Inflammatory macrophage treated with lipopolysaccharide for 1 hour (primary cell): ENCODE results near the gene CFAP74.
"Not testable (repeated sequence)": the region's sequence is repeated elsewhere in the genome, so short reads cannot be mapped to it uniquely, and the experiment has no call there.

Experiments
- DNase-seq, 2 donors: peaks; one replicate each; pipeline ENCODE4 v3.0.0-alpha.2; 2020 to 2022

Gene CFAP74

DNA sequence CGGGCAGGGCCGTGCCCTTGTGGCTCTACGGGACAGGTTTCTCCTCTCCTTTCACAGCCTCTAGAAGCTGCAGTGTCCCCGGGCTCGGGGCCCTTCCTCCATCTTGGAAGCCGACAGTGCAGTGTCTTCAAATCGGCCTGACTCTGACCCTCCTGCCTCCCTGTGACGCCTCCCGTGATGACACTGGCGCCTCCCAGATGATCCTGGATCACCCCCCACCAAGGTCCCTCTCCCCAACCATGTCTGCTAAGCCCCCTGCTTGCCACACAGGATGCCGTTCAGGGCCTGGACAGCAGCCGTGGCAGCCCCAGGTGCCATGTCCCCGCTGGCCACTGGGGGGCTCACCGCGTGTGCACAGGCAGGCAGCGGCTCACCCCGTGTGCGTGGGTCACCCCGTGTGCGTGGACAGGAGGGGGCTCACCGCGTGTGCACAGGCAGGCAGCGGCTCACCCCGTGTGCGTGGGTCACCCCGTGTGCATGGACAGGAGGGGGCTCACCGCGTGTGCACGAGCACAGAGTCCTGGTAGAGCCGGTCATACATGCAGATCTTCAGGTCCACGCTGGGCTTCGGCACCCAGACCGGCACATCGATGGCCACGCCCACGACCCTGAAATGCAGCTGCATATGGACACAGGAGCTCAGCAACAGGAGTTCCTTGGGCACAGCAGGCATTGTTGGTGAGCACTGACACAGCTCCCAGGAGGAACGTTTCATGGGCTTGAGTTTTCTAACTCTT, 59.6 kb downstream of the CFAP74 start:
- peak in 1 of 2 donors; percentile 46 for DNase-seq

DNA sequence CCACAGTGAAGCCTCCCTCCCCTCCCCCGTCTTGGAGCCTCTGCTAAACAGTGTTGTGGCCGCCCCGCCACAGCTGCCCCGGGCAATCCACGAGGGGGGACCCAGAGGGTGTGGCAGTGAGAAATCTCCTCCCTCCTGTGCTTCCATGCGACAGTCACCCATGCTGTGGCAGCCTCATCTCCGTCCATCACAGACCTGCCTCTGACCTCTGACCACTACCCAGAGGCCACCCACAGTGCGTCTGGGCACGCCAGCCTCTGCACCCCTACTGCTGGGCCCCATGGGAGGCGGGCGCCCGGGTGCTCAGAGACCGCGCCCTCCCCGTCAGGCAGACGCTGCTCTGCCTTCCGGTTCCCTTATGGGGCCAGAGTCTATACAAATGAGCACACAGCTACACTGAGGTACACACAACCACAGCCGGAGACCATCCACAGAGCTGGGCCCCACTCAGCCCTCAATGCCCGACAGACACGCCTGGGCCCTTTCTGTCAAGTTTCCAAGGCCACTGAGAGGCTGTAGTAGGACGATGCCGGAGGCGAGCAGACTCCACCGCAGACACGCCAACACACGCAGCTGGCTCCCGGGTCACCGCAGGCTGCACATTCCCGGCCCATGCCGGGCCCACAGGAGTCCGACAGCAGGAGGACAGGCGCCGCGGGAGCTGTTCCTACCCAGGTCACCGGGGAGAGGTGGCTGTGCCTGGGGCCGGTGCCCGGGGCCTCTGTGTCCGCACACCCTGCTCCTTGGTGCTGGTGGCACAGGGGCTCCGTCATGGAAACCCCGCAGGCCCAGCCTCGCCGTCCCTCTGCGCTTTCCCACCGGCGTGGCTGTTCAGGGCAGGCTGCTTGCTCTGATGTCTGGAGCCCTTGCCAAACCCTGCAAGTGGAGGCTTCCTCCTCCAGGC, 60.6 kb downstream of the CFAP74 start:
- no peak for DNase-seq

DNA sequence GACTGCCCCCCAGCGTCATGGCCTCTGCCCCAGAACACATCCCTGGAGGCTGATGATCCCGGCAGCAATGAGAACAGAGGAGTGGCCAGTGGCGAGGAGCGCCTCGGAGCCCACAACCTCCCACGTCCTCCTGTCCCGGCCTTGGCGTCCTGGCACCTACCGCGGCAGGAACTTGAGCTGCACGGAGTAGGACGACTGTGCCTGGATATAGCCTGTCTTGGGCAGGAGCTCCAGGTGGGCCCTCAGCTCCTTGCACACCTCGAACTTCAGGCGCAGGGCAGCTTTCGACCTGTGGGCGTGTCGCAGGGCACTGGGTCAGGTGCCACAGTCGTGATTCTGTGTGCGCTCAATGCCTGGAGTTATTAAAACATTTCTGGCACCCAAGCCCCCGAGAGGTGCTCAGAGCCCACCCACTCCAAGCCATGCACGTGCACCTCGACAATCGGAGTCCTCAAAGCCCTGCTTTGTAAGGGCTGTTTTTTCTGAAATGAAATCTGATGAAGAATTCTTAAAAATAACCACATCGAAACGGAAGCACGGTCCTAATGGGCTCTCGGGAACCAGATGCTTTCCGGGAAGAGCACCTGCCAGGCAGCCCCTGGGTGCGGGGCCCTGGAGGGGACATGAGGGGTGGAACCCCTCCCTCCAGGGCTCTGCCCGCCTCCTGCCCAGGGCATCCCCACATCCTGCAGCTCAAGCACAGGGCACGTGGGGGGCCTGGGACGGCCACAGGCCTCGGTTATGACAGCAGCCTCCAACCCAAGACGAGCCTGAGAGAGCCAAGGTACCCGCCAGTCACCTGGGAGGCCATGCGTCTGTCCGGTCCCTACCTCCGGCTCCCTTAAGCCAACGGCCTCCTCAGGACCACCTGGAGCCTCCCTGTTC, 61.5 kb downstream of the CFAP74 start:
- no peak for DNase-seq

DNA sequence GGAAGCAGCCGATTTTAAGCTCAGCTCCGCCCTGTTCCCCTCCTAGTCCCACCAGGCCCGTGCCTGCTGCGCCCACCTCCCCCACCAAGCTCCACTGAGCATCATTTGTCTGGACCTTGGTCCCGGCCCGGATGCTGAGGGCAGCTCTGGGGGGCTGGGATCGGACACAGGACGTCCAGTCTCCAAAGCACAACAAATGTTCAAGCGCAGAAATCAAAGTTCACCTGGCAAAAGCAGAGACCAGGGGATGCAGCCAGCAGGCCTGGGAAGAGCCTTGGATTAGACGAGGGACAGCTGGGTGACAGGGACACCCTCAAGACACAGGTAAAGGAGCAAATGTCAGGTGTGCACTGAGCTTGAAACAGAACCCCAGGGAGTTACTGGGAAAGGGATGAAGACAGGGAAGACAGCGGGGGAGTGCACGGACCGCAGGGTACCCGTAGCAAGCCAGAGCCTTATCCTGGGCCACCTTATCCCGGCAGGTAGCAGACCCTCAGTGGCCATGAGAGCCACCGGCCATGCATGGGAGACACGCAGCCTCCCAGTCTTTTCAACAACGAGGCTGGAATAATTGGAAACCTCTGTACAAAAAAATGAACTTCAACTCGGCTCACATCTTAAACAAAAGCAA, 62.3 kb downstream of the CFAP74 start:
- DNase-seq, result no peak

DNA sequence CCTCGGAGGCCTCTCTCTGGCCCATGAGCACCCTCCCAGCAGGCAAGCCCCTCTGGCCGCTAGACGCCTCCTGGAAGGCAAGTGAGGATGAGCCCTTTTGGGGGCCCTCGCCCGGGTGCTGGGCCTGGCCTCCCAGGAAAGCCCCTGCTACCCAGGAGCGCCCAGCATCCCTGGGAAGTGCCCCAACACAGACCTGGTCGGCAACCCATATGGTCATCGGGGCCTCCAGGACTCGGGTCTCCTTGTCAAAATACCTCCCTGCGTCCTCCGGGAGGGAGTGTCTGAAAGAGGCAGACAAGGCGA, 63.5 kb downstream of the CFAP74 start:
- DNase-seq, result no peak

DNA sequence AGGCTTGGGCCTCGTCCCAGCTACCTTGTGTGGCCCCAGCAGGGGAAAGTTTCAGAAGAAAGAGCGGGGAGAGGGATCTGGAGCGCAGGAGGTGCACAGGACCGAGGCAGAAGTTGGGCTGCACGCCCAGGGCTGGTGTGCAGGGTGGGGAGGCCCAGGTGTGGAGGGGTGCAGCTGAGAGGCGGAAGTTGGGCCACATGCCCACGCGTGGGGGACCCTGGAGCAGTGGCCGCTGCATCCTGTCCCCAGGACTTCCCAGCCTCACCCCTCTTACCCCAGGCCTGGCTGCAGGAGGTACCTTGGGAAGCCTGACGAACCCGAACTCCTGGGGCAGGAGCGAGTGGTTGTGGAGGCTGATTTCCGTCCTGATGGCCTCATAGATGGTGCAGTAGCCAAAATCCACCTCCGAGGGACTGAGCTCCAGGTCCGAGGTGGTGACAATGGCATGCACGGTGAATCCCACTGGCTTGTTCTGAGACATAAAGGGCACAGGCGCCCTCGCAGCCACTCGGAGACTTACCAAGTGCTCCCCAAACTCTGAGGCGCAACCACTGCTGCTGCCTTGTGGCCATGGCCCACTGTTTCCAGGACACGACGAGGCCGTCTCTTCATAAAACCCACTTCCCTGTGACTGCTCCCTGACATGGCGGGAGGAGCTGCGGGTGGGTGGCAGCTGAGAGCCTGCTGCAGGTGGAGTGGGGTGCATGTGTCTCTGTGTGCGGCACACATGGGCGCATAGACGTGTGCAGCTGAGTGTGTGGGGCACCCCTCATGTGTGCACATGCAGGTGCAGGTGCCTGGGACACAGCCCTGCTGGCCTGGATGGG, 64.1 kb downstream of the CFAP74 start:
- no peak for DNase-seq

DNA sequence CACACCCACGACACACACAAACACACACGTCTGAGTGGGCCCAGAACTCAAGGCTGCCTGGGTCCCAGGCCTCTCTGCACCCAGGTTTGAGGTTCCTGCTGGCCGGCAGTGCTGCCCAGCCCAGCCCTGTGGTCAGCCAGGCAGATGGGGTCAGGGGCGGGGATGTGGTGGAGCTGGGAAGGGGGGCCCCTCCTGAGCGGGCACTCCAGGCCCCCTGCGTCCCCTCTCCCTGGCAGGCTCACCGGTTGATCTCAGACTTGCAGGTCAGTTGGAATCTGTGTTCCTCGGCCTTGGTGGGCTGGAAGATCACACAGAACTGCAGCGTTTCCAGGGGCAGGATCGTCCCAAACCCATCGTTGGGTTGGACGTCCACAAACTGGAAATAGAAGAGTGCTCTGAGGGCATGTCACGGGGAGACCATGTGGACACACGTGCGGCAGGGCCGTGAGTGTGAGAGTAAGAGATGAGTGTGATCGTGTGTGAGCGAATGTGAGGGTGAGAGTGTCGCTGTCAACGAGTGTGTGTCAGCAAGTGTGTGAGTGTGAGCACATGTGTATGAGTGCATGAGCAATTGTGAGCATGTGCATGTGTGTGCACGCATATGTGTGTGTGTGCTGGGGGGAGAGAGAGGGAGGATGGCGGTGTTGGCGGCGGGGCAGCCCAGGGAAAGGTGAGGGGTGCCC, 64.8 kb downstream of the CFAP74 start:
- DNase-seq, result no peak

DNA sequence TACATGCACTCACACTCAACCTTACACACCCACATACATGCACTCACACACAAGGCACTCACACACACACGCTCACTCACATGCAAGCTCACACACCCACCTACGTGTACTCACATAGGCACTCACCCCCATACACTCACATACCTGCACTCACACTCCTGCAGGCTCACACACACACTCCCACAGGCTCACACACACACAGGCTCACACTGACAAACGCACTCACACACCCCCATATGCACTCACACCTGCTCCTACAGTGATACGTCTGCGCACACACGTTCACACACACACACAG, 65.4 kb downstream of the CFAP74 start:
- DNase-seq, result no peak

DNA sequence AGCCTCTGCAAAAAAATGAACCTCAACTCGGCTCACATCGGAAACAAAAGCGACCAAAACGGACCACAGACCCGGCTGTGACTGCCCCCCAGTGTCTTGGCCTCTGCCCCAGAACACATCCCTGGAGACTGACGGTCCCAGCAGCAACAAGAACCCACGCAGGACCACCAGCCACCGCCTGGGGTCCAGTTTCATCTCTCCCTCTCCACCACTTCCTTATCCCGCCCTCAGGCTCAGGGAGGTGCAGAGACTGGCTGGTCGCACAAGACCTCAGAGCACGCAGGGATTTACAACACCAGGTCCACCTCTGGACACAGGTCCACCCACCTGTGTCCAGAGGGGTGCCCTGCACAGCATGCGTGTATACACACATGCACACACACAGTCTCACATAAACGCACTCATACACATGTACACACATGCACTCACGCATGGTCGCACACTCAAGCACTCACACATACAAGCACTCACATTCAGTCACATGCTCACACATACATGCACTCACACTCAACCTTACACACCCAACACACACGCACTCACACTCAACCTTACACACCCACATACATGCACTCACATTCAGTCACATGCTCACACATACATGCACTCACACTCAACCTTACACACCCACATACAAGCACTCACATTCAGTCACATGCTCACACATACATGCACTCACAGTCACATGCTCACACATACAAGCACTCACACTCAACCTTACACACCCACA, 65.9 kb downstream of the CFAP74 start:
- no peak for DNase-seq

DNA sequence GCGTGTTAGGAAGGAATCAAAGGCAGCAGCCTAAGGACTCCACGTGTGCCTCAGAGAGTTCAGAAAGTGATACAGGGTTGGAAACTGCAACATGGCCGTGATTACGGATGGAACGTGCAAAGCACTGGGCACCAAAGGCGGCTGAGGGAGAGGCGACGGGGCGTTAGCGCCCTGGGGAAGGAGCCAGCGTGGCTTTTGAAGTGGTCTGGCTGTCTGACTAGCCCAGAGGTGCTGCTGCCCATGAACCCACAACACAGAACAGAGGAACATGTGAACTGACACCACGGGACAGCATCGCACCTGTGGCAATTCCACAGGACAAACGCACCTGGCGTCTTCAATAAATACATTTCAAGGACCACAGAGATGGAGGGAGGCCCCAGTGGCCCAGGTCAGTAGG, 66.5 kb downstream of the CFAP74 start:
- no peak for DNase-seq

DNA sequence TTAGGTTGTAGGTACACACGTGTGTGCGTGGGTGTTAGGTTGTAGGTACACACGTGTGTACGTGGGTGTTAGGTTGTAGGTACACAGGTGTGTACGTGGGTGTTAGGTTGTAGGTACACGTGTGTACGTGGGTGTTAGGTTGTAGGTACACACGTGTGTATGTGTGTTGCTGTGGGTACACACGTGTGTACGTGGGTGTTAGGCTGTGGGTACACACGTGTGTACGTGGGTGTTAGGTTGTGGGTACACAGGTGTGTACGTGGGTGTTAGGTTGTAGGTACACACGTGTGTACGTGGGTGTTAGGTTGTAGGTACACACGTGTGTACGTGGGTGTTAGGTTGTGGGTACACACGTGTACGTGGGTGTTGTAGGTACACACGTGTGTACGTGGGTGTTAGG, 68.7 kb downstream of the CFAP74 start:
- not testable (repeated sequence) for DNase-seq

DNA sequence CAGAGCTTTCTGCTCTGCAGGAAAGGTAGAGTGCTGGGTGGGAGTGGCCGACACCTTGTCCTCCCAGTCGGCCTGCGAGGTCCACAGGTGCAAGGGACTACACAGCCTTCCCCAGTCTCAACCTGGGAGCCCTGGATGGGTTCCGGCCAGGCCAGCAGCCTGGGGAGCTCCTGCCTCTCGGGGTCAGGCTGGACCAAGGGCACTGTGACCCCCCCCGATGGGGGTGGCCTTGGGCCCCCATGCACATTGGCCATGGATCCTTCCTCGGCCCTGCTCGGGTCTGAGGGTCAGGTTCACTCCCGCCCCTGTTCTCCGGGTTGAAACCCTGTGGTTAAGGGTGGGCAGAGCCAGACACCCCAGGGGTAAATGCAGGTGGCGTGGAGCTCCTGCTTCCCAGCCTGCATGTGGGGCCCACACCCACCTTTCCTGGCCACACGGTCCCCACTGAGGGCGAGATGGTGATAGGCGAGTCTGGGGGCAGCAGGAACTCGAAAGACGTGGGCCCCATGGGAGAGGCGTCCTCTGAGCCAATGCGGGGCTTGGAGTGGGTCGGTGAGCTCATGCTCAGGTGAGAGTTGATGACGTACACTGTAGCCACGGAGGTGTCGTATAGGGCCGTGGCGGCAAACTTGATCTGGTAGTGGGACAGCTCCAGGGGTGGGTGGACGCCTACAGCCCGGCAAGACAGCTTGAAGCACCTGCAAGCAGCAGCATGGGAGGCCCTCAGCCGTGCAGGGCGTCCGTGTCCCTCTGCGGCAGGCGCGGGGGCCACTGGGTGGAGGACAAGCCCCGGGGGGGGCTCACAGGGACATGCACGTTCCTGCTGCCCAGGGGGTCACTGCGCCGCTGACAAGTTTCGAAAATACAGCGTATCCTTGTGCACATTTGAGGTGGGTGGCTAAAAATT, 73.7 kb downstream of the CFAP74 start:
- no peak for DNase-seq

DNA sequence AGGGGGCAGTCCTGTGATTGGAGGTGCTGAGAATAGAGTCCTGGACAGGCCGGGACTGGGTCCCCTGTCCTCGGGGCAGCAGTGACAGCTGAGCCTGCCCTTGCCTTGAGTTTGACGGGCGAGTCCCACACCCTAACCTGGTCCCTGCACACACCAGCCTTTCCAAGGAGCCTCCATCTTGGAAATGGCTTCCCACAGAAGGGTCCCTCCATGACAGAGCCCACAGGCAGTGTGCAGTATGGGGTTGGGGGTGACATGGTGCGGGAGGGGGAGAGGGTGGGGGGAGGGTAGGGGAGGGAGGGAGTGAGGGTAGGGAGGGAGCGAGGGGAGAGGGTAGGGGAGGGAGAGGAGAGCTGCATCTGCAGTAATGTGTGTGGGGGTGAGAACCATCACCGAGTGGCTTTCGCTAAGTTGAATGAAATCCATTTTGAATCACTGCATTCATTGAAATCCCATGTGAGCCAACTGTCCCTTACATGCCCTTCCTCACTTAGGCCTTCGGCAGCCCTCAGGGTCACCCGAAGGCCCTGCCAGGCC, 74.4 kb downstream of the CFAP74 start:
- no peak for DNase-seq

DNA sequence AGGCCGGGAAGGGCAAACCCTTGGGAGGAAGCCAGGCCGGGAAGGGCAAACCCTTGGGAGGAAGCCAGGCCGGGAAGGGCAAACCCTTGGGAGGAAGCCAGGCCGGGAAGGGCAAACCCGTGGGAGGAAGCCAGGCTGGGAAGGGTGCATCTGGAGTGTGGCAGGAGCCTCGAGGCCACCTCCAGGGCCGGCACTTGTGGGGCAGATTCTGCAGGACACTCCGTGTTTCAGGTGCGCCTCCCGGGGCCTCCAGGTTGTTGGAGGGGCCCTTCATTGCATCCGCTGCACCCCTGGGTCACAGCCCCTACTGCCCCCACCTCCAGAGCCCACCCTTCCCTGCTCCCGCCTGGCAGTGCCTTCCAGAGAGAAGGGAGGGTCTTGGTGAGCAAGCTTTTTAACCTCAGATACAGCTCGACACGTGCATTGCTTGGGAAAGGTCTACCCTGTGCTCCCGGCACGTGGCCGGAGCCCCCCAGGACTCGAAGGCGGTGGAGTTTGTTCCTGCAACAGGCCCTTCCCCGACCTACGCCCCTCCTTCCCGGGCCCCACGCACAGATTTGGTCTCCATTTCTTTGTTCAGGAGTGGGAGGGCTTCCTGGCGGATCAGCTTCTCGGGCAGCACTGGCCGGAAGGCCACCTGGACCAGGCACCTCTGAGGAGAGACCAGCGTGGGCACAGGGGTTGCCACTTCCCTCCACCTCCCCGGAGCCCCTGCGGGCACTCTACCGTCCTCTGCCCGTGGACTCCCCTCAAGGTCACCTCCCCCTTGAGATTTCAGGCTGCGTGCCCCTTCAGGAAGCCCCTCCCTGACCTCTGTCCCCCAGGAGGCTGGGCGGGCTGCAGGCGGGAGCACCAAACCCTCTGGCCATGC, 75.1 kb downstream of the CFAP74 start:
- DNase-seq, result no peak

DNA sequence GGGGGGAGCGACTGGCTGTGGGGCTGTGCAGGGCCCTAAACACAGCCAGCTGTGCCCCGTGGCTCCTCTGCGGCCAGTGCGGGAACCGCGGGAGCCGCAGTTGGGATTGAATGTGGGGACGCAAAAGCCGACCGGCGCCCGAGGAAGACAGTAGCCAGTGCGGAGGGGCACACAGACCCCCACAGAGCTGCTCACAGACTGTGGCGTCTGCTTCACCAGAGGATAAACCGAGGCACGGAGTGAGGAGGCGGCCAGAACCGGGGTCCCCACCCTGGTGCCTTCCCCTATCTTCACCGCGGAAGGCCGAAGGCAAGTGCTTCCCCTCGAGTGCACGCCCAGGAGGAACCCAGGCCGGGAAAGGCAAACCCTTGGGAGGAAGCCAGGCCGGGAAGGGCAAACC, 75.8 kb downstream of the CFAP74 start:
- DNase-seq, result no peak

DNA sequence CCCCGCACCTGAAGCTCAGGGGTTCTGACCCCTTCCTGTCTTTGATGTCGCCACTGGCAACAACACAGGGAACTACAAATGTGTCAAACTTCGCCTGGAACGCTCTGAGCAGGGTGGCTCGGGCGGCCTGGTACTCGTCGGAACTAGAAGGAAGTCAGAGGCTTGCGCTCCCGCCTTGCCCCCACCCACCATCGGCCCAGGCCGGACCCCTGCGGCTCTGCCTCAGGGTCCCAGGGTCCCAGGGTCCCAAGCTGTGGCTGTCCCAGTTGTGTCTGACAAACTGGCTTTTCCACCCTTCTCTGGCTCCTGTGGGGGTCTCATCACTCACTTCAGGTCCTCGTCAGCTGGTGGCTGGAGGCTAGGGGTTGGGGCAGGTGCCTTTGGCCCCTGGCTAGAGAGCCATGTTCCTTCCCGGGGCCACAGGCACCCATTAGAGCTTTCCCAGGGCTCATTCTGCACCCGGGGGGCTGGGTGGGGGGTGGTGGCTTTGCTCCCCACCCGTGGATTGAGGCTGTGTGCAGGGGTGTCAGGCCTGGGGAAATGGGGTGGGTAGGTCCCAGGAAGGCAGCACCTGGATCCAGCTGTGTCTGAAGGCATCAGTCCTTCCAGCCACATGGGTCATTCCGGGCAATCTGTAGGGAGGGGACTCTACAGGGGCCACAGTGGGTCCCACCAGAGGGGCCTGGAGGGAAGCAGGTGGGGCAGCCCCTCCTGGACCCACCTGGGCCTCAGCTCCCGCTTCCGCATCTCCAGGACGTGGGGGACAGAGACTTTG, 76.5 kb downstream of the CFAP74 start:
- DNase-seq, result no peak

DNA sequence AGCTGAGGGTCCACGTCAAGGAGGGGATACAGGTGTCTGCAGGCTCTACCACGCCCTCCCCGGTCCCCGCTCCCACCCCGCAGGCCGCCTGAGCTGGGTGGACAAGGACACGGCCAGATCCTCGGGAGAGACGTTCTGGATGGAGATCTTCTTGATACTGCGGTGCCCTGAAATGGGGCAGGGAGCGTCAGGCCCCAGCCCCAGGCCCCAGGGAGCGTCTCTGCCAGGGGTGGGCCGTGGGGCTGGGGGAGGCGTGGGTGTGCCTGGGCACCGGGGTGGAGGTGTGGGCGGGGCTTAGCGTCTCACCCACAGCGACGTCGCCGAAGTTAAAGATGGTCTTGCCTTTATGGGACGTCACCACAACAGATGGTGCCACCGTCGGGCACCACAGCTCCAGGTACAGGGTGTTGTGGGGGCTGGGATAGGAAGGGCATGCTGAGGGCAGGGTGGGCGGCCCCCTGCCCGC, 77.2 kb downstream of the CFAP74 start:
- no peak for DNase-seq
